Kidney epithelial cell (primary cell): ENCODE measurements around the gene ABLIM1. TPM values are rescaled to one million over a fixed set of nuclear protein-coding genes. Genes with fewer than 3 reads are reported as not detected.

Experiments used
- DNase-seq: peaks from one replicate; pipeline ENCODE4 v3.0.0-alpha.2; 2010; ENCODE audit warnings: low read depth
- H3K27me3 ChIP-seq: 2 replicates; pipeline ENCODE4 v1.6.0; 2011; ENCODE audit warnings: low read length; ENCODE audit not compliant: control insufficient read depth, insufficient read depth
- H3K36me3 ChIP-seq: 2 replicates; pipeline ENCODE4 v1.5.1; 2011; ENCODE audit warnings: low read length; ENCODE audit not compliant: control insufficient read depth, insufficient read depth
- H3K4me3 ChIP-seq: 2 replicates; pipeline ENCODE4 v1.5.1; 2011; ENCODE audit warnings: low read depth, mild to moderate bottlenecking, control low read depth, low read length
- CTCF ChIP-seq: IDR thresholded peaks from 2 replicates; pipeline ENCODE4 v1.5.1; 2011; ENCODE audit warnings: mild to moderate bottlenecking, moderate library complexity, low read length, control low read depth, inconsistent platforms; ENCODE audit not compliant: insufficient read depth, poor library complexity, severe bottlenecking
- total RNA-seq: library from RNA; depleted of rRNA; stranded (reverse); fragments of >200 nt; gene quantifications from 2 replicates; pipeline ENCODE4 v1.2.3, GENCODE V29; 2015

ABLIM1 gene
- total RNA-seq, 1 donor from 2014 or later = 41.9 TPM

- no peak overlapping the region for H3K4me3 ChIP-seq
- H3K27me3 ChIP-seq = no peaks in the 10 kb centered on the region
- H3K36me3 ChIP-seq = no peaks in the 10 kb centered on the region
- no peak for TF ChIP-seq CTCF
- DNase-seq = no peak
Observed at GRCh38 chr10:114623155-114623554, 34.9 kb downstream of the ABLIM1 start.

GRCh38 chr10:114618722-114619121, 39.4 kb downstream of the ABLIM1 start:
- Histone ChIP-seq H3K36me3 (no peaks in the 10 kb centered on the region), H3K27me3 (no peaks in the 10 kb centered on the region), H3K4me3 (no peak overlapping the region)
- TF ChIP-seq CTCF = no peak
- DNase-seq = no peak

- TF ChIP-seq CTCF = no peak
- no peak for DNase-seq
- H3K27me3 ChIP-seq = no peaks in the 10 kb centered on the region
- H3K36me3 ChIP-seq = no peaks in the 10 kb centered on the region
- no peak overlapping the region for H3K4me3 ChIP-seq
Observed at GRCh38 chr10:114616516-114616915, 41.6 kb downstream of the ABLIM1 start.

- TF ChIP-seq CTCF = no peak
- no peaks in the 10 kb centered on the region for H3K36me3 ChIP-seq
- H3K4me3 ChIP-seq = no peak overlapping the region
- DNase-seq = no peak
- no peaks in the 10 kb centered on the region for H3K27me3 ChIP-seq
Observed at GRCh38 chr10:114616103-114616502, 42.0 kb downstream of the ABLIM1 start.

- H3K36me3 ChIP-seq = no peaks in the 10 kb centered on the region
- DNase-seq = no peak
- H3K4me3 ChIP-seq = no peak overlapping the region
- TF ChIP-seq CTCF = no peak
- no peaks in the 10 kb centered on the region for H3K27me3 ChIP-seq
Observed at GRCh38 chr10:114615600-114616007, 42.5 kb downstream of the ABLIM1 start.

GRCh38 chr10:114613237-114613979, 44.7 kb downstream of the ABLIM1 start:
- H3K36me3 ChIP-seq = no peaks in the 10 kb centered on the region
- no peak for DNase-seq
- no peak for TF ChIP-seq CTCF
- no peak overlapping the region for H3K4me3 ChIP-seq
- H3K27me3 ChIP-seq = no peaks in the 10 kb centered on the region
